CD4-positive, alpha-beta T cell treated with Interleukin-4 for 4 hours (primary cell): Measurements from ENCODE around the gene FOXN3.

Source experiments
- DNase-seq: peaks from one replicate; pipeline ENCODE4 v3.0.0-alpha.2; 2020

The FOXN3 gene

DNA sequence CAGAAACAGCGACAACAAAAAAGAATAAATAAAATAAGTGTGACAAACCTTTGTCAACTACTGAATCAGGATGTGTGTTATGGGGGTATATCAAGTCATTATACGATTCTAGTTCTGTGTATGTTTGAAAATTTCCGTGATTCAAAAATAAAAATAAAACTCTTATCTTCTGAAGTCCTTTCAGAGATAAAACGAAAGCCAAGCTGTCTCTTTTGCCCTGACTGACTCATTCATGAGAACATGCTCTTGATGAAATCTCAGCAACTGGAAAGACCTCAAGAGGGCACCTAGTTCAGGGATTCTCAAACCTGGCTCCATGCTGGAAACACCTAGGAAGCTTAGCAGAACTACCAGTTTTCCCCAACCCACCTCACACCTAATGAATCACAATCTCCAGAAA lies 9.2 kb downstream of the FOXN3 start:
- no peak for DNase-seq

DNA sequence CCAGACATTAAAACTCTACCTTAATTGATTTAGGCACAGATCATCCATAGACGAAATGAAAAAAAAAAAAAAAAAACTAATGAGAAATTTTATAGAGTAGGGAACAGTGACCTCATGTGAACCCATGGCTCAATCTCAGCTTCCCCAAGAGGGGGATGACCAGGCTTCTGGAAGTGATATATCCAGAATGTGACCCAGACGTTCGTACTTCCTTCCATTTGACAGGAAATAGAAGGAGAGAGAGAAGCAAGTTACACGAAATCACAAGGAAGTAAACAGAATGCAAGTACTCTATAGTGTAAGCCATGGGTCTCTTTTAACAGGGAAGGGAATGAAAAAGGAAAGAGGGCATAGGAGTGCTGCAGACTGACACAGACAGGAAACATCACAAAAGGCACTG lies 10.1 kb downstream of the FOXN3 start:
- DNase-seq: no peak

DNA sequence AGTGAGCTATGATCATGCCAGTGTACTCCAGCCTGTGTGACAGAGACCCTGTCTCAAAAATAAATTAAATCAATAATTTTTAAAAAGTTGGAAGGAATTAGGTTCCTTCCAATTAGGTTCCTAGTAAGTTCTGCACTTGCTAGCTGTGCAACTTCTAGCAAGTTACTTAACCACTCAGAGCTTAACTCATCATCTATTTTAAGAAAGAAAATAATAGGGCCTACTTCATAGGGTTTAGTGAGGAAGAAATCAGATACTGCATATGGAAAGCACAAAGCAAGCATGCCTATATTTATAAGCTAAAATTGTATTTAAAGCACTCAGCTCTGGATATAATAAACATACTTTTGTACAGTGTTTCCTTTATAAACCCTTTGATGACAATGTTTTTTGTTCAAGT lies 10.7 kb downstream of the FOXN3 start:
- no peak for DNase-seq

DNA sequence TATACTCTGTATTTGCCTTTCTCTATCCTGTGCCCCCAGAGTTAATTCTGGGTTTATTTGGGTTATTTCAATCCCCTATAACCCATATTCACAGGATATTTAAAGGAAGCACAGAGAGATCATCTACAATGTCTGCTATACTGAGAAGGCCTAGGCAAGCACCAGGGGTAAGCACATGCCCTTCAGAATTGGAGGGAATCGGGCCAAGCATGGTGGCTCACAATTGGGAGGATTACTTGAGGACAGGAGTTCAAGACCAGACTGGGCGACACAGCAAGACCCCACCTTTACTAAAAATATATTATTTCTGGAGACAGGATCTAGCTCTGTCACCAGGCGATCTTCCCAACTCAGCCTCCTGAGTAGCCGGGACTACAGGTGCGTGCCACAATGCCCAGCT lies 11.3 kb downstream of the FOXN3 start:
- no peak for DNase-seq

DNA sequence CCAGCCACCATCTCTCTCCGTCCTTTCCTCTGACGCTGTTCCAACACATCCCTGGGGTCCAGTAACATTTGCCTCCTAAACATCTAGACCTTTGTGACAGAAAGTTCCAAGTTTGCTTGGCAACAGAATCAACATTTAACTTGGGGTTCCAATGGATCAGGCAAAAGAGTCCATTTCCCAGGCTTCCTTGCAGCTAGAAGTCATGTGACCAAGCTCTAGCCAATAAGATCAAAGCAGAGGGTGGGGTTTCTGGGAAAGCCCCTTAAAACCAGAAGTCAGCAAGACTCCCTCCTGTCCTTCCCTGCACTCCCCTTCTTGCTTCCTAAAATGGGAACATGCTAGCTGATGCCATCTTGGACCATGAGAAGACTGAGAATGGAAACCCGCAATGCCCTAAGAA lies 14.7 kb downstream of the FOXN3 start:
- DNase-seq: no peak

DNA sequence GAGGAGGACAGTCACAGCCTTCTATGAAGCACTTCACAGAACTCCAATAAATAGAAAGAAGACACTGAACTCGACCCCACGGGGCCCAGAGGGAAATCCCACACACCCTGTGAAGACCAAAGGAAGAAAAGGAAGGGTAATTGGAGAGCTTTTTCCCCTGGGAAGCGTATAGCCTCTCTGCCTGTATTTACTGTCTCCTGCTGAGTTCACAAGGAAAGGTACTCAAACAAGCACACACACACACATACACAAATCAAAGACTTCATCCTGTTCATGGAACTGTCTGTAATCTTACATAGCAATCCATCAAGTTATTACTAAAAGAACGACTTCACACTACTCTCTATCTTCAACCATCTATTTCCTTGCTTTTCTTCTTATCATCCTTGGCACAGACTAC lies 15.3 kb downstream of the FOXN3 start:
- no peak for DNase-seq

DNA sequence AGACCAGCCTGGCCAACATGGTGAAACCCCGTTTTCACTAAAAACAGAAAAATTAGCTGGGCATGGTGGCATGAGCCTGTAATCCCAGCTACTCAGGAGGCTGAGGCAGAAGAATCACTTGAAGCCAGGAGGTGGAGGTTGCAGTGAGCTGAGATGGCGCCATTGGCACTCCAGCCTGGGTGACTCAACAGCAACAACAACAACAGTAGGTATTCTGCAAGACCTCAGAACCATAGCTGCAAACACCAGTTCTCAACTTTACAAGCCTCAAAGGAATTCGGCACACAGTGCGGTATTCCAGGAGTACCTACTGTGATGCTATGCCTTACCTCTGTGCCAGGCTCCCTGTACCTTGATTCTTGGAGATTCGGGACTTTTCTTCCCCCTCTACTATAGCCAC lies 15.8 kb downstream of the FOXN3 start:
- DNase-seq: no peak

DNA sequence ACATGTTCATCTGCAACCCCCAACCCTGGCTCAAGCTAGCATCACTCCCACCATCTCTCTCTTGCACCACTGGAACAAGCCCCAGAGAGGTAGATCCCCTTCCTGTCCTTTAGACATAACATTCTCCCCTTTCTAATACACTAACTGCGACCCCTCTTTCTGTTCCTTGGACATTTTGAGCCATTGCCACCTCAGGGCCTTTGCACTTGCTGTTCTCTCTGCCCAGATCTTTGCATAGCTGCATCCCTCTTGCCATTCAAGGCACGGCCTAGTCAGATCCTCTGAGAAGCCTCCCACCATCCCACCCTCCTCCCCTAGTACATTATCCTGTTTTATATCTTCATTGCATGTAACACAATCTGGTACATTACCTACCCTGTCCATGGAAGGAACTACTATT lies 16.5 kb downstream of the FOXN3 start:
- no peak for DNase-seq

DNA sequence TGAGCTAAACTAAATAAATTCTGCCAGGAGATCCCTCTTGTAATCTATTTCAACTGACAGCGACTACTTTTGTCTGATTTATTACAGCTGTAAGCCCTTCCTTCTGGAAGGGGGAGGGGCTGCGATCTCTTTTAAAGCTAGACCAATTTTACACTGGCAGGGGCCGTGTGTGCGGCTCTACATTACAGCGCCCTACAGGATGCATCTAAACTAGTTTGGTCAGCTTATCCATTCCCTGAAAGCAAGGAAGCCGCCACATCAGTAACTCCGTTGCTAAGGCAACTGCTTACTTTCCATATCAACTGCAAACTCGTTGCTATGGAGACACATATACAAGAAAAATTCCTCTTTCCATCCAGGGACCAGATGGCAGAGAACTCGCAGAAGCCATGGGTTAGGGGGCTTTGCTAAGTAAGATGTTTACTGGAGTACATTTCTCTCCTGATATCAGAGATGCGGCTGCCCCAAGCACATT lies 17.4 kb downstream of the FOXN3 start:
- DNase-seq: no peak

DNA sequence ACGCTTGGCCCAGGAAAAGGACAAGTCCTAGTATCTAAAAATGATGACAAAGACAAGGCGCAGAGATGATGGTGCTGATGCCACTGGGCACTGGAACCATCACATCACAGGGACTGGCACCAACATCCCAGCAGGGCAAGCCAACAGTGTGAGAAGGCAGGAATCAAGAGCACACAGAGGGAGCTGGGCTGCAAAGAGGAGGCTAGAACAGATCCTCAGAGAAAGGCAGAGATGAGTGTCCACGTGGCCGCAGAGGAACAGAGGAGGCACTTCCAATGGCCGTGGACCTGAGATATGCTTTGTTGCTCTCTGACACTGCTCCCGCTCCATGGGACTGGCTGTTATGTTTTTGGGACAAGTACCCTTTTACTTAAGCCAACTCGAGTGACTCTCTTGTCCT lies 17.9 kb downstream of the FOXN3 start:
- DNase-seq: no peak

DNA sequence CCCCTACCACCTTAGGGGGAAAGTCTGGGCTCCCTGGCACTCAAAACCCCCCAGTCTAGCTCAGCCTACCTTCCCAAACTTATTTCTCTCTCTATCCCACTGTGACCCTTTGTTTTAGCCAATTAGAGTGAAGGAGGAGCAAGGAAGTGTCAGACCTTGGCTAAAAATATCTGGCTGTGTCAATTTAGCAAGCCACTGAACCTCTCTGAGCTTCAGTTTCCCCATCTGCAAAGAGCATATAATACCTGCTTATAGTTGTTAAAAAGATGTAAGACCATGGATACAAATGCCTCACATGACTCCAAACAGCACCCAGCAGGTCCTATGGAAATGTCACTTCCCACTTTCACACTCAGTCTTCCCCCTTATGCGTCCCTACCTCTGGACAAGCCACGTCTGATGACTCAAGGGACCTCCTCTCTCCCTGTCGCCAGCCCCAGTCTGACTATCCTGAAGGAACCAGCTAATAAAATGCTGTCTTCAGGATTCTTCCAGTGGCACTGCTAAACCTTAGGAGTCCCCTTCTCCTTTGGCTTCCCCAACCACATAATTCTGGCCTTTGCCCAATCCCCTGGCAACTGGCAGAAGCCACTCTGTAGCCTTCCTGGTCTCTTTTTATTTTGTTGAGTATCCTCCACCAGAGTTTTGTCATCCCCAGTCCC lies 19.3 kb downstream of the FOXN3 start:
- no peak for DNase-seq

DNA sequence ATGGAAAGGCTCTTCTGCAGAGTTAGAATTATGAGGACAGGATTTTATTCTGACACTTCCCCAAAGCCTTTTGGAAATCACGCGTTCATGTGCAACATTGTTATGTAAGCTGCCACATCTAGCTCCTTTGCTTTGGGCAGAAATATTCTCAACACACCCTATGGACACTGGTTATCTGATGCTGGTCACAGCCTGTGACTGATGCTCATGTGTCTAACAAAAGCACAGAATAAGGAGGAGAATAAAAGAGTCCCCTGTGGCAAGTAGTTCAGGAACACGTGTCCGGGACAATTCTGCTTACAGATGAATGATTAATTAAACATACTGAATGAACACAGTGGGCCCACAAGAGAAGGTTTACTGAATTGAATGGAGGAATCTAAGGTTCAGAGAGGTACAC lies 22.1 kb downstream of the FOXN3 start:
- DNase-seq: no peak

DNA sequence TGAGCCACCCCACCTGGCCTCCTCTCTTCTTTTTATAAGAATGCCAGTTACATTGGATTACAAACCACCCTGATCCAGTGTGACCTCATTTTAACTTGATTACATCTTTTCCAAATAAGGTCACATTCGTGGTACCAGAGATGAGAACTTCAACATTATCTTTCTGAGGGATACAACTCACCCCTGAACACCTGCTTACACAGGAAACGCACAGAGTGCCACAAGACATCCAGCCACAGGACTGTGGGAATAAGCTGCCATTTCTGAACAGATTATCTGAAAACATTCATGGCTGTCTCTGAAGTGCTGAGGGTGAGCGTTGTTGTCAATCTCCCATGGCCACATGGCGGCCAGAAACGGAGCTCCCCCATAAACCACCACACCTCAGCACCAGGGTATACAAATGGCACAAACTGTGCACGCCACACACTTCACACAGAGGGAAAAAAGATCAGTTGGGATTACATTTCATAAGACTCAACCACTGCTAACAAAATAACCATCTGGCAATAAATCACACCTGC lies 23.7 kb downstream of the FOXN3 start:
- no peak for DNase-seq

DNA sequence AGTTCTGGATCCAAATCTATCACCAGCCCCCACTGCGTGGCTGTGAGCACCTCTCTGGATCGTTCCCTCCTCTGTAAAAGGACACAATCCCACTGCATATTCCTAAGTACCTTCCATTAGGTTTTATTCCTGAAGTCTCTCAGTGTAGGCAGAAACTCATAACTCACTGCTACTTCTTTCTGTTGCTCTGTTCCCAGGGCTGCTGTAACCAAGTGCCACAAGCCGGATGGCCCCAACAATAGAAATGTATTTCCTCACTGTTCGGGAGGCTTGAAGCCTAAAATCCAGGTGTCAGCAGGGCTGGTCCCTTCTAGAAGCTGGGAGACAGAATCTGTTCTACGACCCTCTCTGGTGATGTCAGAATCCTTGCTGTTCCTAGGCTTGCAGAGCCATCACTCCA lies 24.9 kb downstream of the FOXN3 start:
- DNase-seq: no peak

DNA sequence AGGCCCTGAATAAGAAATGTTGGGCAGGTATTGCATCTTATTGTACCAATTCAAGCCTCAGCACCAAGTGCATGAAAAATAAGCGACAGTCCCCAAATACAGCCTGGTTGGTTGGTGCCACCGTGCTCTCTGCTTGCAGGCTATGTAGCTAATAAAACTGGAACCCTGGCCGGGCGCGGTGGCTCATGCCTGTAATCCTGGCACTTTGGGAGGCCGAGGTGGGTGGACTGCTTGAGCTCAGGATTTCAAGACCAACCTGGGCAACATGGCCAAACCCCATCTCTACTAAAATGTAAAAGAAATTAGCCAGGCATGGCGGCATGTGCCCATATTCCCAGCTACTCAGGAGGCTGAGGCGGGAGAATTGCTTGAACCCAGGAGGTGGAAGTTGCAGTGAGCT lies 25.5 kb downstream of the FOXN3 start:
- DNase-seq: no peak

DNA sequence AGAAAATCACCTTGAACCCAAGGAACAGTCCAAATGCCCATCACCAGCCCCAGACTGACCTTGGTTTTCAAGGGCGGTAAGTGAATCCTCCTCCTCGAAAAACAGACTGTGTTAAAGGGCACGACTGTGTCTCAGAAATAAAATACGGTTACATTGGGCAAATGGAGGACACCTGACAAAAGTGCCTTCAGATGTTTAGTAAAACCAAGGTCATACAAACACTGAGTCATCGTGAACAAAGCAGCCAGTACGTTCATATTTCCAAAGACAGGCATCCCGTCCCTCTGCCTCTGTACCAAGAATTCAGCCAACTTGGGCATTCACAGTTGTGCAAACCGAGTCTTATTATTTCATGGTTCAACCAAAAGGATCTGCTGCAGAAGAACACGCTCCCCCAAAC lies 25.9 kb downstream of the FOXN3 start:
- DNase-seq: no peak

DNA sequence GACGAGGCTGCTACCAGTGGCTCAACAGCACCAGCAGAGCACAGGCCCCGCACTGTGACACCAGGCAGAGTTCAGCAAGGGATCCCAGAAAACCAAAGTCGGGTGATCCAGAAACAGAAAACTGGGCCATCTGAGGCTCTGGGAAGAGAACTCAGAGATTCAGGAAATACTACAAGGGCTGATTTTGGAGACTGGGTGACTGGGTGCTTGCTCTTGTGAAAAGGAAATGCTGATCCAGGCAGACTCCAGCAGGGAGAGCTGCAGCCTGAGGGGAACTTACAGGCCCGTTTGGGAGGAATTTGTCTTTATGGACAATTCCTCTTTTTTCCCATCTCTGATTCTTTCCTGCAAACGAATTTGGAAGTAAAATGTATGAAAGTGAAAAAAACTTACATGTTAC lies 28.2 kb downstream of the FOXN3 start:
- DNase-seq: no peak

DNA sequence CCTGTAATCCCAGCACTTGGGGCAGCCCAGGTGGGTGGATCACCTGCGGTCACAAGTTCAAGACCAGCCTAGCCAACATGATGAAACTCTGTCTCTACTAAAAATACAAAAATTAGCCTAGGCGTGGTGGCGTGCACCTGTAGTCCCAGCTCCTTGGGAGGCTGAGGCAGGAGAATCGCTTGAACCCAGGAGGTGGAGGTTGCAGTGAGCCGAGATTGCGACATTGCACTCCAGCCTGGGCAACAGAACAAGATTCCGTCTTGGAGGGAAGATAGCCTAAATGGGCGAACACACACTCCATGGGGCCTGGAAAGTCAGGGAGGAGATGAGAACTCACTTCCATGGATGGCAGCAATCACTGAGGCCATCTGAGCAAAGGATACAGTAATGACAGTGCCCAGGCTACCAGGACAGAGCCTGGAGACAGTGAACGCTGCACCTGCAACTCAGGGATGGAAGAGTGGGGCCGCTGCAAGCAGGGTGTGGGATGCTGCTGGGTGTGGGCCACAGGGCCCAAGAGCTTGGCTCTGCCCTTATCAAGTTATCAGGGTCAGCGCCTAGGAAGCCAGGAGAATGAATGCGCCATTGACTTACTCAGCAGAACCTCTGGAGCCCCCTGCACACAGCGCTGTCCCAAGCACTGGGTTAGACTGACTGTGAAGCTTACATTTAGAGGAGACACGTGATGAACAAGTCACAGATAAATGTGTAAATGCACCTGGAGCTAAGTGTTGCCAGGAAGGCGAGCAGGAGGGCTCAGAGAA lies 28.9 kb downstream of the FOXN3 start:
- DNase-seq: no peak

DNA sequence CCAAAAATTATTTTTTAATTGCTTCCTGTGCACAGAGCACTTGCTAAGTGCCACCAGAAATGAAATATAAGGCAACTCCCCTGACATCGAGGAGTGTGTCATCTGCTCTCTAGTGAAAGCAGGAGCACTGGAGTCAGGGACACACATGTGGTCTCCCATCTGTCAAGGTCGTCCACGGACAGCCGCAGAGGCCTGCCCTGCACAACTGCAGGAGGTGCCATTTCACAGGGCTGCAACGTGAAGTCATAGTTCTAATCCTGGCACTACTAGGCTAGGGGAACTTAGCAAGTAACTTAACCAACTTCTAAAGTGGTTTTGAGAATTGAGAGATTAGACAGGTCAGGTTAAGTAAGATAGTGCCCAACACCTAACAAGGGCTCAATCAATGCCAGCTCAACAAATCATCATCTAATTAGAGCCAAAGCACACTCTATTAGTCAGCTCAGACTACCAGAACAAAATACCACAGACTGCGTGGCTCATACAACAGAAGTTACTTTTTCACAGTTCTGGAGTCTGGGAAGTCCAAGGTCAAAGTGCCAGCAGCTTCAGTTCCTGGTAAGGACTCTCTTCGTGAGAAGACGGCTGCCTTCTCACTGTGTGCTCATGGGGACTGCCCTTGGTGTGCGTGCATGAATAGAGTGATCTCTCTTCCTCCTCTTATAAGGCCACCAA lies 30.7 kb downstream of the FOXN3 start:
- DNase-seq: peak; percentile 15

DNA sequence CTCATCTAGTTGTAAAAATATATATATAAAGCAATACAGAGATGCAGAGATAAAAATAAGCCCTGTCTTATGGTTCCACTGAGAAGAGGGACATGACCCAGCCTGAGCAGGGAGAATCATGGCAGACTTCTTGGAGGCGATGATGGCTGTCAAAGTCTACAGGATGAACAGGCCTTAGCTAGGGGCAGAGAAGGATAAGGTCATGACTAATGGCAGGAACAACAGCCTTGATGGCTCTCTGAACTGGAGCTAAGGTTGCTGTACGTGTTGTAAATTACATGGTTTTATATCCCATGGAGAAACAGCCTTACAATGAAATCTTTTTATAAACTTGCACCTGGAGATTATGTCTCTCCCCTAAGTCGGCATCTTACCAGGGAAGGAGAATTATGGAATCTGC lies 32.4 kb downstream of the FOXN3 start:
- no peak for DNase-seq

DNA sequence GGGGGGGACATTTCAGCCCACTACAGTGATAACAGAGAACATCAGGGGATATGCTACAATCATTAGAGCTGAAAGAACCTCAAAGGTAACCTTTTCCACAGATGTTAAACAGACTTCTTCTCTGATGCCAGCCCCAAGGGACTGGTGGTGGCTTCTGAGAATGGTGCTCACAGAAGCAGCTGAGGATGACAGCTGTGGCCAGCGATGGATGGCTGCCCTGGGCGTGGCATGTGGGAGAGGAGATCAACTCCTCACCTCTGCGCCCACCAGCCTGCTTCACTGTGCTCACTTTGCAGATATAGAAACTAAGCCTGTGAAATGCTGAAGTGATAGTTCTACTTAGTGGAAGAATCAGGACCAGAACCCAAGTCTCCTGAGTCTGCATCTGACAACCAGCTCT lies 33.0 kb downstream of the FOXN3 start:
- no peak for DNase-seq

DNA sequence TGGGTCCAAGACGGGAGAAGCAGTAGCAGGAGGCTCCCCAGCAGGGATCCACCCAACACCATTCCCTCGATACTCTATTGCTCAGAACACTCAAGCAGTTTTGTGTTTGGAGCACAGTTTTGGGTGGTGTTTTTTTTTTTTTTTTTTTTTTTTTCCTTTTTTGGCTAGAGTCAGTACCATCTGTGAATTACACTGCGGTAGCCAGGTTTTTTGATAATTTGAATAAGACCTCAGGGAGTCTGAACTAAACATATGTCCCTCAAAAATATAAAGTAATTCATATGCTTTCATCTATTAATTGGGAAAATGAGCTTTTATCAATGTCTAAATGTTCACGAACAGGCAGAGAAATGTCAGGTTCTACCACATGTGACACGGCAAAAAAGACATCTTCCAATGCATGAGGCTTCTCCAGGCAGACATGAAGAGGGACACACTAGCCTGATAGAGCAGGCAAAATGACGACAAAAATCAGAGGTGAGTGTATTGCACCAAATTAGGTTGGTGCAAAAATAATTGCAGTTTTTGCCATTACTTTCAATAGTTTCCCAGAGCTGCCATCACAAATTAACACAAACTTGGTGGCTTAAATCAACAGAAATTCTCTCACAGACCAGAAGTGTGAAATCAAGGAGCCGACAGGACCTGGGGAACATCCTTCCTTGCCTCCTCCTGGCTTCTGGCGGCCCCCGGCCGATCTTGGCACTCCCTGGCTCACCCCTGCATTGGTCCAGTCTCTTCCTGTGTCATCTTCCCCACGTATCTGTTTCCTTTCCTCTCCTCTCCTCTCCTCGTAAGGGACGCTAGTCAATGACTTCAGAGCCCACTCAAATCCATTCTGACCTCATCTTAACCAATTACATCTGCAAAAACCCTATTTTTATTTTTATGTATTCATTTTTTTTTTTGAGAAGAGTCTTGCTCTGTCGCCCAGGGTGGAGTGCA lies 33.9 kb downstream of the FOXN3 start:
- no peak for DNase-seq

DNA sequence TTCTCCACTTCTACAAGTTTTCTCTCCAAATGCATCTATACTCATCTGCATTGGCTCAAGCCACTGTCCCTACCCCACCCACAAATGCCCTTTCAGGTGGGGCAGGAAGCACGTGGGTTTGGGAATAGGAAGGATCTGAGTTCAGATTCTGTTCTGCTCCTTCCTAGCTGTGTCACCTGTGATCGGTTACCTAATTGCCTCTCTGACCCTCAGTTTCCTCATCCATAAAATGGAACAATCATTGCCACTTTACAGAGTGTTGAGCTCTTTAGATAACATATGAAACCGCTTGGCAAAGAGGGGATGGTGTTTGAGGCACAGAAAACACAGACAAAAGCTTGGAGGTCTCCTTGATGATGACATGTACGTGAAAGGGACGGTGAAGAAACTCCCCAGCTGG lies 34.5 kb downstream of the FOXN3 start:
- DNase-seq: no peak
